Spleen (tissue), 11 donors: Measurements from ENCODE around the gene FAM110D. TPM values are rescaled to one million over a fixed set of nuclear protein-coding genes. Genes with fewer than 3 reads are reported as not detected.

Source experiments
- DNase-seq: peaks from one replicate; pipeline ENCODE4 v3.0.0-alpha.2; 2020
- H3K27ac ChIP-seq, 8 donors: fragments of 200-600 bp; sonication (generic) in 7 of 8; 1 replicate in 4 of 8; 2 replicates in 4 of 8; pipeline versions ENCODE4 v1.5.0 to v1.8.0; 2016 to 2021; ENCODE audit warnings: inconsistent platforms in 4 of 8, mild to moderate bottlenecking in 4 of 8, moderate library complexity in 1 of 8
- H3K27me3 ChIP-seq, 7 donors: fragments of 200-600 bp; sonication (generic) in 6 of 7; replicated peaks in 1 of 7; 1 replicate in 4 of 7; 2 replicates in 3 of 7; pipeline versions ENCODE4 v1.5.0 to v1.8.0; 2016 to 2021; ENCODE audit warnings: inconsistent platforms in 3 of 7, mild to moderate bottlenecking in 1 of 7
- H3K36me3 ChIP-seq, 6 donors: fragments of 200-600 bp; sonication (generic) in 5 of 6; 1 replicate in 4 of 6; 2 replicates in 2 of 6; pipeline versions ENCODE4 v1.5.0 to v1.8.0; 2016 to 2021; ENCODE audit warnings: inconsistent platforms in 2 of 6
- H3K4me1 ChIP-seq, 6 donors: fragments of 200-600 bp; sonication (generic) in 5 of 6; 1 replicate in 3 of 6; 2 replicates in 3 of 6; pipeline versions ENCODE4 v1.5.0 to v1.8.0; 2016 to 2021; ENCODE audit warnings: inconsistent platforms in 3 of 6
- H3K4me3 ChIP-seq, 8 donors: fragments of 200-600 bp; sonication (generic) in 7 of 8; 1 replicate in 4 of 8; 2 replicates in 4 of 8; pipeline versions ENCODE4 v1.5.0 to v1.8.0; 2016 to 2021; ENCODE audit warnings: inconsistent platforms in 4 of 8, mild to moderate bottlenecking in 4 of 8, moderate library complexity in 2 of 8
- H3K9me3 ChIP-seq, 8 donors: fragments of 200-600 bp; sonication (generic) in 7 of 8; 1 replicate in 4 of 8; 2 replicates in 4 of 8; pipeline versions ENCODE4 v1.5.0 to v1.8.0; 2016 to 2021; ENCODE audit warnings: inconsistent platforms in 4 of 8
- CTCF ChIP-seq, 11 experiments: fragments of 200-600 bp in 7 of 11; fragments of 450-650 bp in 4 of 11; sonication (generic) in 4 of 11; IDR thresholded peaks in 8 of 11; conservative IDR thresholded peaks in 3 of 11; 1 replicate in 7 of 11; 2 replicates in 4 of 11; pipeline versions ENCODE4 v1.4.0 to v1.8.0; 2016 to 2021; ENCODE audit warnings: antibody characterized with exemption in 11 of 11, inconsistent platforms in 4 of 11, mild to moderate bottlenecking in 1 of 11
- POLR2A ChIP-seq, 3 donors: fragments of 450-650 bp; IDR thresholded peaks; one replicate each; pipeline ENCODE4 v1.5.1; 2017; ENCODE audit warnings: antibody characterized with exemption in 3 of 3, mild to moderate bottlenecking in 1 of 3
- POLR2AphosphoS5 ChIP-seq, 3 donors: sonication (generic); formaldehyde crosslinking; IDR thresholded peaks; one replicate each; pipeline ENCODE4 v1.5.1; 2017; ENCODE audit warnings: antibody characterized with exemption in 3 of 3
- WGBS, 5 donors: extraction: QIAGEN DNeasy Blood & Tissue Kit in 3 of 5; methylation state at CpG; one replicate each; pipeline versions ENCODE4 v1.1.5 to v1.1.7; 2013 to 2018; 5-methylcytosine and 5-hydroxymethylcytosine counted together
- intact Hi-C: fragments of 100-400 bp; cut with DNase I; formaldehyde crosslinking; loops from one replicate; pipeline ENCODE4 v1.15.0; 2023; ENCODE audit warnings: low total_unique reads
- polyA plus RNA-seq, 3 donors: library from polyadenylated mRNA; stranded (reverse); fragments of 200-250 nt; gene quantifications; one replicate each; pipeline ENCODE4 v1.2.1, GENCODE V29; 2013
- total RNA-seq, 7 donors: library from RNA; depleted of rRNA in 3 of 7; stranded (reverse); fragments of >200 nt in 3 of 7; fragmentation: NEBNext Ultra II Directional in 4 of 7; extraction: Animal tissue kit (Norgen Biotek cat#: 25700) in 4 of 7; gene quantifications; one replicate each; pipeline versions ENCODE4 v1.1.0 to v1.2.1, GENCODE V29; 2016 to 2021
- donor health status: healthy with polysubstance abuse.
- donor health status: DM: no; HTN: no; CAD: no; lungs with moderate emphysema.
- donor health status: DM: no; HTN: no; CAD: no.
- donor health status: Bipolar disorder and iron deficiency.
- donor health status: healthy.
- donor health status: DM: no; HTN: no; CAD: no.
- donor health status: DM: yes; HTN: yes; CAD: no.

The FAM110D gene
- total and polyA plus RNA-seq, 10 donors: 0.44 to 5.9 (median 1.2) TPM

DNA sequence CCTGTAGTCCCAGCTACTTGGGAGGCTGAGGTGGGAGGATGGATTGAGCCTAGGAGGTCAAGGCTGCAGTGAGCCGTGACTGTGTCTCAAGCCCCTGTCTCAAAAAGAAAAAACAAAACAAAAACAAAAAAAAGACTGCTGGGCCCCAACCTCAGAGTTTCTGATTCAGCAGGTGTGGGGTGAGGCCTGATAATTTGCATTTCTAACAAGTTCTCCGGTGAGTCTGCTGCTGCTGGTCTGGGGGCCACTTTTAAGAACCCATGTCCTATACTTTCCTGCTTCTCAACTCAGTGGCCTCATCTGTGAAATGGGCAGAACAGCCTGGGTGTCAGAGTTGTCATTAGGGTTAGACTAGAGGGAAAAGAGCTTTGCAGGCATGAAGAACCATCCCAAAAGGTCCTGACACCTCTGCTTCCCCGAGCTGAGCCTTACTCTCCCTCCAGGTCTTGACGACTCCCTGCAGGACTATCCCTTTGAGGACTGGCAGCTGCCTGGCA, 21.2 kb downstream of the FAM110D start:
- no peaks in the 10 kb centered on the region for H3K4me1 ChIP-seq
- no peak overlapping the region for H3K4me3 ChIP-seq
- TF ChIP-seq CTCF (IDR thresholded peaks at IDR 0.05 in 8 of 11, conservative IDR thresholded peaks at IDR 0.05 in 3 of 11) (no peak), POLR2A (IDR thresholded peaks at IDR 0.05) (no peak), POLR2AphosphoS5 (IDR thresholded peaks at IDR 0.05) (no peak)
- H3K9me3 ChIP-seq: no peaks in the 10 kb centered on the region
- no peak overlapping the region for H3K27ac ChIP-seq
- no peaks in the 10 kb centered on the region for H3K27me3 ChIP-seq
- DNase-seq: no peak
- H3K36me3 ChIP-seq: no peaks in the 10 kb centered on the region
- intact Hi-C loops: no loop called here
- 68 to 84% (median 80%) methylated on average over 4 of the region's 4 CpGs for WGBS, 5 donors

DNA sequence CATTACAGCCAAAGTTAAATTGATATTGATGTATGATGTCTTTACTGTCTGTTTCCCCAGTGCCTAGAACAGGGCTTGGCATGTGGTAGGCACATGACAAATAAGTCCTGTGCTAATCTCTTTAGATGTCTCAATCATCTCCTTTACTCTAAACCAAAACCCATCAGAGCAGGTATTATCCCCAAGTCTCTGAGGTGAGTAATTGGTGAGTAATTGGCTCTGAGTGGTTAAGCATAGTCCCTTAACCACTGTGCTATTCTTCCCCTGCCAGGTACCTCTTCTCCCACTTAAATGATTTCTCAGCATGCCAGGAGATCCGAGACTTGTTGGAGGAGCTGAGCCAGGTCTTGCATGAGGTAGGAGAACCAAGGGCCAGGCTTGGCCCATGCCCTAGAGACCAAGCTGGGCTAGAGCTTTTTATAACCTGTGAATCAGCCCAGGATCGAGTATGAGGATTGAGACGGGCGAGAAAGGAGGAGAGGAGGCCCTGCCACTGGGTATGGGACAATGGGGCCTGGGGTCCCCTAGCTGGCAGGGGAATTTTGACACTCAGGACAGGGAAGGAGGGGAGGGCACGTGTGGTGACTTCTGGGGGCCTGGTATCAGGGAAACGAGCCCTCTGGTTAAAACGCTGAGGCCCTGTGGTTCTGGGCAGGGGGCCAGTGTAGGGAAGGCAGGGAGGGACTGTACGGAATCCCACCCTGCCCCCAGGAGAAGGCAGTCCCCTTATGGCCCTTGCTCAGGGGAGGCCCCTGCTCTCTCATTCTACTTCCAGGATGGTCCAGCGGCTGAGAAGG, 22.9 kb downstream of the FAM110D start:
- no peaks in the 10 kb centered on the region for H3K9me3 ChIP-seq

DNA sequence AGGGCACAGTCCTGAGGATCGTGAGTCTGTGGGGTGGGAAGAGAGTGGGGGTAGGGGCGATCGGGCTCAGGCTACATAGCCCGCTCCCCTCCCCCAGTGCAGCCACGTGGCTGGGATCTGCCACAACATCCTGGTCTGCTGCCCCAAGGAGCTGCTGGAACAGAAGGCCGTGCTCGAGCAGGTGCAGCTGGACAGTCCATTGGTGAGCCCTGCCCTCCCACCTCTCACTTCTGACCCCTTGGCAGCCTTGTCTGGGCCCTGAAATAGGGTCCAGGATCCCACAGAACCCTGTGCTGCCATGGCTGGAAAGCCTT, 23.5 kb downstream of the FAM110D start:
- no peaks in the 10 kb centered on the region for H3K9me3 ChIP-seq
- DNase-seq: no peak
- TF ChIP-seq POLR2AphosphoS5 (IDR thresholded peaks at IDR 0.05) (no peak), CTCF (IDR thresholded peaks at IDR 0.05 in 8 of 11, conservative IDR thresholded peaks at IDR 0.05 in 3 of 11) (no peak), POLR2A (IDR thresholded peaks at IDR 0.05) (no peak)
- no peaks in the 10 kb centered on the region for H3K36me3 ChIP-seq
- H3K4me1 ChIP-seq: no peaks in the 10 kb centered on the region
- H3K27ac ChIP-seq: no peak overlapping the region
- WGBS, 5 donors: 77 to 88% (median 85%) methylated on average over 4 to 7 of the region's 7 CpGs
- no peak overlapping the region for H3K4me3 ChIP-seq
- intact Hi-C loops: no loop called here
- H3K27me3 ChIP-seq: no peaks in the 10 kb centered on the region

More for the DNA sequence above, 22.9 kb downstream of the FAM110D start:
- H3K36me3 ChIP-seq: no peaks in the 10 kb centered on the region
- no peaks in the 10 kb centered on the region for H3K4me1 ChIP-seq
- intact Hi-C loops: no loop called here
- no peaks in the 10 kb centered on the region for H3K27me3 ChIP-seq
- no peak overlapping the region for H3K4me3 ChIP-seq
- TF ChIP-seq POLR2AphosphoS5 (IDR thresholded peaks at IDR 0.05) (no peak), CTCF (IDR thresholded peaks at IDR 0.05 in 8 of 11, conservative IDR thresholded peaks at IDR 0.05 in 3 of 11) (no peak), POLR2A (IDR thresholded peaks at IDR 0.05) (no peak)
- no peak for DNase-seq
- no peak overlapping the region for H3K27ac ChIP-seq
- WGBS, 5 donors: 69 to 80% (median 75%) methylated on average over 9 of the region's 9 CpGs

DNA sequence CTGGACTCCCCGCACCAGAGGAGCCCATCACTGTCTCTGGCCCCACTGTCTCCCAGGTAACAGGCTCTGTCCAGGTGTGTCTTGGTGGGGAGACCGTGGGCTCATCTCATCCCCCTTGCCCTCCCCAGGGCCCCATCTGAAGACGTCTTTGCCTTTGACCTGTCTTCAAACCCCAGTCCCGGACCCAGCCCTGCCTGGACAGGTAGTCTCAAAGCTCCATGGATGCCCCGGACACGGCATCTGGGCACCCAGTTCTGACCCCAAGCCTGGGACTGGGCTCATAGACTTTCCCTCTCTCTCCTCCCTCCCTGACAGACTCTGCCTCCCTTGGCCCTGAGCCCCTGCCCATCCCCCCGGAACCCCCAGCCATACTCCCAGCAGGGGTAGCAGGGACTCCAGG, 25.2 kb downstream of the FAM110D start:
- H3K4me1 ChIP-seq: no peaks in the 10 kb centered on the region
- no peak for TF ChIP-seq CTCF (IDR thresholded peaks at IDR 0.05 in 8 of 11, conservative IDR thresholded peaks at IDR 0.05 in 3 of 11)
- no peak for TF ChIP-seq POLR2AphosphoS5 (IDR thresholded peaks at IDR 0.05)
- H3K36me3 ChIP-seq: no peaks in the 10 kb centered on the region
- intact Hi-C loops: no loop called here
- no peak for DNase-seq
- H3K9me3 ChIP-seq: no peaks in the 10 kb centered on the region
- 83 to 97% (median 87%) methylated on average over 7 of the region's 7 CpGs for WGBS, 5 donors
- H3K4me3 ChIP-seq: no peak overlapping the region
- no peaks in the 10 kb centered on the region for H3K27me3 ChIP-seq
- no peak overlapping the region for H3K27ac ChIP-seq
